Mucosa of rectum (tissue), 2 donors: ENCODE measurements around the gene FAM53C.
A peak's percentile ranks its signal among the peaks of the same experiment; 100 is the strongest.

Experiments
- H3K27ac ChIP-seq, 2 donors: one replicate each; pipeline ENCODE4 v1.7.0; 2013; ENCODE audit warnings: inconsistent platforms in 2 of 2, low read depth in 2 of 2, low read length in 2 of 2
- H3K27me3 ChIP-seq, 2 donors: one replicate each; pipeline ENCODE4 v1.7.0; 2013; ENCODE audit warnings: low read length in 2 of 2; ENCODE audit not compliant: control insufficient read depth in 2 of 2, insufficient read depth in 2 of 2
- H3K36me3 ChIP-seq, 2 donors: one replicate each; pipeline ENCODE4 v1.7.0; 2013; ENCODE audit warnings: low read length in 2 of 2; ENCODE audit not compliant: control insufficient read depth in 2 of 2, insufficient read depth in 2 of 2
- H3K4me1 ChIP-seq, 2 donors: one replicate each; pipeline ENCODE4 v1.7.0; 2013; ENCODE audit warnings: low read length in 2 of 2, mild to moderate bottlenecking in 1 of 2; ENCODE audit not compliant: control insufficient read depth in 2 of 2, insufficient read depth in 2 of 2
- H3K4me3 ChIP-seq, 2 donors: one replicate each; pipeline ENCODE4 v1.7.0; 2013; ENCODE audit warnings: low read length in 2 of 2
- H3K9ac ChIP-seq, 2 donors: one replicate each; pipeline ENCODE4 v1.7.0; 2013; ENCODE audit warnings: low read length in 2 of 2, low read depth in 1 of 2, mild to moderate bottlenecking in 1 of 2
- H3K9me3 ChIP-seq, 2 donors: one replicate each; pipeline ENCODE4 v1.7.0; 2013; ENCODE audit warnings: low read length in 2 of 2; ENCODE audit not compliant: control insufficient read depth in 2 of 2
- donor health status: healthy.
- donor health status: Normal muscosa, but diverticular disease.

The FAM53C gene

GRCh38 chr5:138350563-138350890, 12.5 kb downstream of the FAM53C start:
- H3K9ac ChIP-seq: no peak overlapping the region
- H3K27ac ChIP-seq: no peak overlapping the region
- peaks cover 14 to 22% of the 10 kb centered on the region in 2 donors for H3K36me3 ChIP-seq

DNA sequence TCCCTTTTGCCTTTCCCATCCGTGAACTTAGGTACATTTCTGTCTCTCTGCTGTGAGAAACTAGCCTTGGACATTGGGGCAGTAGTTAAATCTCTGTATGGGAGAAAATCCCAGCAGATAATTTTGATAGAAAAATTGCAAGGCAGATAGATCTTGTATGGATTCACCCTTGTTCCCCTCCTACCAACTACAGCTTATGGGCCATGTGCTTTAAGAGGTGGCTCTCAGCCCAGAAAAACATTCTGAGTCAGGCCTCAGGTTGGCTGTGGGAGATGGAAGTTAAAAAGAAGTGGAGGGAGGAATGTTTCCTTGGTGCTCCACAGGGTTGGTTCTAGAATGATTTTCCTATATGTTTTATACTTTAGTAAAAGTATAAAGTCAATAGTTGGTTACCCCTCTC, 13.0 kb downstream of the FAM53C start:
- Histone ChIP-seq H3K27ac (no peak overlapping the region), H3K9me3 (no peaks in the 10 kb centered on the region)

More at GRCh38 chr5:138350563-138350890, 12.5 kb downstream of the FAM53C start:
- Histone ChIP-seq H3K4me3 (no peak overlapping the region), H3K9me3 (no peaks in the 10 kb centered on the region), H3K4me1 (peaks cover 10 to 13% of the 10 kb centered on the region in 2 donors), H3K27me3 (no peaks in the 10 kb centered on the region)

GRCh38 chr5:138351517-138351916, 13.5 kb downstream of the FAM53C start:
- H3K9me3 ChIP-seq: no peaks in the 10 kb centered on the region
- peaks cover 7 to 15% of the 10 kb centered on the region in 2 donors for H3K36me3 ChIP-seq
- H3K27ac ChIP-seq: no peak overlapping the region
- H3K4me1 ChIP-seq: peaks cover 10 to 16% of the 10 kb centered on the region in 2 donors
- H3K27me3 ChIP-seq: no peaks in the 10 kb centered on the region
- H3K9ac ChIP-seq: no peak overlapping the region
- H3K4me3 ChIP-seq: no peak overlapping the region

More for the DNA sequence above, 13.0 kb downstream of the FAM53C start:
- H3K4me3 ChIP-seq: no peak overlapping the region
- H3K27me3 ChIP-seq: no peaks in the 10 kb centered on the region
- no peak overlapping the region for H3K9ac ChIP-seq
- H3K4me1 ChIP-seq: peaks cover 10 to 16% of the 10 kb centered on the region in 2 donors
- peaks cover 8 to 17% of the 10 kb centered on the region in 2 donors for H3K36me3 ChIP-seq

DNA sequence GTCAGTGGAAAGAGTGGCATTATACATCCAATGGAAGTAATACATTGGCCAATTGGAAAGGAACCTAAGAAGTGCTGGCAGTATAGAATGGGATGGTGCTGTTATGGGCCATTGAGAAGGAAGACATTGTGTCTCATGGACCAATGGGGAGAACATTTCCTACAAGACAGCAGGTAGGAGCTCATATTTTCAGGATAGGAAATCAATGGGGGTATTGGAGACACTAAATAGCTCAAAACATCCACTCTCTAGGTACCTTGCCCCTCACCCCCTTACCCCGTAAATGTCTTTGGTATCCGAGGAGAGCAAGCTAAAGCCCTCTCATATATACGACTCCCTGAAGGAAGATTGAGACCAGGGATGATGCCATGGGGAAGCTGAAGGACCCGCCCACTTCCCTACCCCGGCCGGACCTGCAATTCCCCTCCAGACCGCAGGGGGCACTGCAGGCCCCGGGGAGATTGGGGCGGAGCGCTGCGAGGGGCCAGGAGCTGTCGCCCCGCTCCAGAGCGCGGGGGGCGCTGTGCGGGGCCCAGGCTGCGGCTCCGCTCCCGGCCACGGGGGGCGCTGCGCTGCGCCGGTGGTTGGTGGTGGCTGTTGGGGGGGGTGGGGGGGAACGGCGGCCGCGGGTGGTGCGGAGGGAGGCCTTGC, 14.1 kb downstream of the FAM53C start, which contains the start of gene KDM3B:
TSS of gene KDM3B (plus strand) at position 615 of the 651 bp plus-strand sequence. CDS start 111 bp downstream, outside the sequence.
- Histone ChIP-seq H3K27me3 (no peaks in the 10 kb centered on the region), H3K27ac (peak within 1 kb of the TSS; percentile 96 to 97), H3K9me3 (no peaks in the 10 kb centered on the region), H3K4me3 (peak within 1 kb of the TSS; percentile 76 to 83), H3K4me1 (peaks cover 10 to 16% of the 10 kb centered on the region in 2 donors), H3K9ac (peak within 1 kb of the TSS; percentile 94 to 96), H3K36me3 (peaks cover 2 to 10% of the 10 kb centered on the region in 2 donors)

GRCh38 chr5:138352722-138353559, 14.9 kb downstream of the FAM53C start:
- H3K9ac ChIP-seq: peak overlapping the region; percentile 94 to 96
- H3K4me3 ChIP-seq: peak overlapping the region; percentile 76 to 83
- peaks cover 10 to 16% of the 10 kb centered on the region in 2 donors for H3K4me1 ChIP-seq
- no peaks in the 10 kb centered on the region for H3K27me3 ChIP-seq
- peaks cover under 1 to 4% of the 10 kb centered on the region in 2 donors for H3K36me3 ChIP-seq
- H3K9me3 ChIP-seq: no peaks in the 10 kb centered on the region
- H3K27ac ChIP-seq: peak overlapping the region; percentile 96 to 97

DNA sequence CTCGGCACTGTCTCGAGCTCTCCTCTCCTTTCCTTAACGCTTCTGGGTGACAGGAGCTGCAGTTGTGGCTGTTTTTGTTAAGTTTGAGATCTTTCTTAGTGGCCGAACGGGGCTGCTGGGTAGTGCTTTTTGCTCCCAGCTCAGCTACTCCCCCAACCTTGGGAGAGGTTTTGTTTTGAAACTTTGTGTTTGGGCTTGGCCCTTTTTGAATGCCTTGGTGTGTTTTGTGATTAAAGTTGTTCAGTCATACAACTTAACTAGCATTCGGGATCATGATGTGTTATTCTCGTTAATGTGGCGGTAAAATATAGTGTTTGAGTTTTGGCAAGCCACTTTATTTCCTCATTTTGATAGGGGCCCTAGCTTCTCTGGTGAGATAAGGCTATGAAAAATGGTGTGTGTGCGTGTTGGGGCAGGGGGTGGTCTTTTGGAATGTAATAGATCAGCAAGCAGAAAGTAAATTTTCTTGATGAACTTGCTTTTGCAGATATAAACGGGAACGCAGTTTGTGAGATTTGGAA, 15.6 kb downstream of the FAM53C start:
- Histone ChIP-seq H3K27ac (peak overlapping the region; percentile 96 to 97), H3K9me3 (no peaks in the 10 kb centered on the region), H3K9ac (peak overlapping the region; percentile 94 to 96), H3K4me3 (peak overlapping the region; percentile 76 to 83), H3K4me1 (peaks cover 10 to 16% of the 10 kb centered on the region in 2 donors), H3K27me3 (no peaks in the 10 kb centered on the region), H3K36me3 (no peaks in the 10 kb centered on the region)

DNA sequence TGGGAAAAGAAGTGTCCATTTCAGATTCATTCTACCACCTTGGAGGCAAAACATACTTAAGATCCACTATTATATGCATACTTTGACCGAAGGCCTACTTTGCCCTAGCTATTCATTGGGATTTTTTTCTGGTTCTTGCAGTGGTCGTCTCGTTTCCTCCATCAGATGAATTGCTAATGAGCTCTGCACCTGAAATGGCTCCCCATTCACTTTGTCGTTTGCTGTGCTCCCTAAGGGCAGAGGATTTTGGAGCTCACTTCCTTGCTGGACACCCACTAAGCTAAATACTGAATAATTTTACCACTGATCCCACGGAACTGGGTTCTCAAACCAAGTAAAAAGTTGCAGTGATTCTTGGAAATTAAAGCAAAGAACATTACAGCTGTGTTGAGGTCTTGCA, 16.3 kb downstream of the FAM53C start:
- Histone ChIP-seq H3K4me1 (peaks cover 10 to 16% of the 10 kb centered on the region in 2 donors), H3K4me3 (peak overlapping the region; percentile 76 to 83), H3K27me3 (no peaks in the 10 kb centered on the region), H3K9ac (peak overlapping the region; percentile 94 to 96), H3K36me3 (no peaks in the 10 kb centered on the region), H3K27ac (peak overlapping the region; percentile 96 to 97), H3K9me3 (no peaks in the 10 kb centered on the region)

DNA sequence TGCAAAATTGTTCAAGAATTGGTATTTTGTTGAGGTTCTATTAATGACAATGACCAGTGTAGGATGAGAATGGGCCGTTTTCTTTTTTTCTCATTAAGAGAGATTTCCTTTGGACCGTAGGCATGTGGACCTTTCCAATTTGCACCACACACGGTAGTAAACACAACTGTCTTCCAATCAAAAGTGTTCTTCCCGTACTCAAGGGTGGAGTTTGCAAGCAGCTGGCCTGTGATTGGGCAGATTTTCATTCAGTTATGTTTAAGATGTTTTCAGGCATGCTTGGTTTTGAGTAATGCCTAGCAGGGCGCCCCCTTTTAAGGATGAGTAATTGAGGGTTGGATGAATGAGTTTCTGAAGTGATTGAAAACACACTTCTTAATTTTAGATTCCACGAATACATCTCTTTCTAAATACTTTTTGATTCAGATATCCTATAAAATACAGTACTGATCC, 16.9 kb downstream of the FAM53C start:
- H3K27ac ChIP-seq: no peak overlapping the region
- no peaks in the 10 kb centered on the region for H3K36me3 ChIP-seq
- H3K27me3 ChIP-seq: no peaks in the 10 kb centered on the region
- no peaks in the 10 kb centered on the region for H3K9me3 ChIP-seq
- H3K9ac ChIP-seq: no peak overlapping the region
- H3K4me3 ChIP-seq: peak overlapping the region; percentile 25 to 76
- H3K4me1 ChIP-seq: peaks cover 10 to 16% of the 10 kb centered on the region in 2 donors

GRCh38 chr5:138359621-138360020, 21.6 kb downstream of the FAM53C start:
- peaks cover 2 to 7% of the 10 kb centered on the region in 2 donors for H3K4me1 ChIP-seq
- H3K9me3 ChIP-seq: no peaks in the 10 kb centered on the region
- H3K27ac ChIP-seq: no peak overlapping the region
- H3K9ac ChIP-seq: no peak overlapping the region
- no peak overlapping the region for H3K4me3 ChIP-seq
- H3K36me3 ChIP-seq: no peaks in the 10 kb centered on the region
- H3K27me3 ChIP-seq: no peaks in the 10 kb centered on the region
